Thyroid gland (tissue), 4 donors: ENCODE measurements around the gene CEP57L1. TPM values are rescaled to one million over a fixed set of nuclear protein-coding genes. Genes with fewer than 3 reads are reported as not detected.
"Not testable (repeated sequence)": the region's sequence is repeated elsewhere in the genome, so short reads cannot be mapped to it uniquely, and the experiment has no call there.

Source experiments
- DNase-seq, 2 donors: peaks; one replicate each; pipeline ENCODE4 v3.0.0-alpha.2; 2019
- H3K27ac ChIP-seq, 3 donors: fragments of 200-600 bp; sonication (generic); 1 replicate in 2 of 3; 2 replicates in 1 of 3; pipeline ENCODE4 v1.5.1; 2016 to 2019; ENCODE audit warnings: mild to moderate bottlenecking in 1 of 3, moderate library complexity in 1 of 3
- H3K27me3 ChIP-seq: fragments of 200-600 bp; sonication (generic); one replicate; pipeline ENCODE4 v1.5.1; 2019
- H3K36me3 ChIP-seq, 2 donors: fragments of 200-600 bp; sonication (generic); one replicate each; pipeline ENCODE4 v1.5.1; 2016 to 2019
- H3K4me1 ChIP-seq, 2 donors: fragments of 200-600 bp; sonication (generic); one replicate each; pipeline ENCODE4 v1.5.1; 2017 to 2019
- H3K4me3 ChIP-seq, 3 donors: fragments of 200-600 bp; sonication (generic); replicated peaks in 1 of 3; 1 replicate in 2 of 3; 2 replicates in 1 of 3; pipeline ENCODE4 v1.5.1; 2016; ENCODE audit warnings: mild to moderate bottlenecking in 1 of 3
- H3K9me3 ChIP-seq: fragments of 200-600 bp; sonication (generic); one replicate; pipeline ENCODE4 v1.5.1; 2017
- POLR2A ChIP-seq, 2 donors: fragments of 450-650 bp; IDR thresholded peaks; one replicate each; pipeline ENCODE4 v1.6.1; 2017; ENCODE audit warnings: antibody characterized with exemption in 2 of 2, mild to moderate bottlenecking in 2 of 2, moderate library complexity in 1 of 2
- whole genome bisulfite sequencing, 2 donors: methylation state at CpG; one replicate each; pipeline ENCODE4 v1.1.5; 2017; 5-methylcytosine and 5-hydroxymethylcytosine counted together
- intact Hi-C: fragments of 100-400 bp; cut with DNase I; formaldehyde crosslinking; loops from one replicate; pipeline ENCODE4 v1.15.1; 2023
- total RNA-seq, 4 donors: library from RNA; depleted of rRNA; stranded (reverse); fragments of >200 nt; gene quantifications; one replicate each; pipeline ENCODE4 v1.2.3, GENCODE V29; 2016
- TF ChIP-seq, protein P1 (sequence below), 6 experiments: fragments of 200-600 bp in 3 of 6; fragments of 450-650 bp in 3 of 6; sonication (generic) in 3 of 6; IDR thresholded peaks; one replicate each; pipeline ENCODE4 v1.5.1; 2016 to 2019; ENCODE audit warnings: antibody characterized with exemption in 6 of 6, mild to moderate bottlenecking in 2 of 6, inconsistent platforms in 1 of 6, moderate library complexity in 1 of 6

Gene CEP57L1
- total RNA-seq, 4 donors from 2014 or later, result 15.0 to 27.7 (median 19.5) TPM

DNA sequence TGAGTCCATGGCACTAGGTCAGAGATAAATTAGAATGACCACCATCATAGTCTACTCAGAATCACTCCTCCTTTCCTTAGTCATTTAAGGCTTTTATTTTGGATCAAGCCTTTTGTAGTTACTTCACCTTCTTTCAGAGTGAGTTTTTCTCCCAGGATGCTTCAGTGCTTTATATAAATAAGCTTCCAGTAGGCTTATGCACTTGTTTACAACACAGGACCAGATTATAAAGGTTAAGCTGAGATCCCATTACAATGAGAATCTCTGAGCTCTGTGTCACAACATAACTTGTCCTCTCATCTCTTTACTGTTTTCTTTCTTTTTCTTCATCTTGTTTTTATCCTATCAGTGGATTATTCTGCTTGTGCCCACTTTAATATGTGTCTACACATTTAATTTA lies 47.9 kb downstream of the CEP57L1 start:
- intact Hi-C loops, result no loop called here
- H3K27ac ChIP-seq, result no peak overlapping the region
- no peaks in the 10 kb centered on the region for H3K27me3 ChIP-seq
- H3K4me1 ChIP-seq, result no peaks in the 10 kb centered on the region
- no peak overlapping the region for H3K4me3 ChIP-seq
- DNase-seq, result no peak
- peaks cover 0 to 5% of the 10 kb centered on the region in 2 donors for H3K36me3 ChIP-seq
- no peaks in the 10 kb centered on the region for H3K9me3 ChIP-seq
- no peak for TF ChIP-seq POLR2A (IDR thresholded peaks at IDR 0.05)
- TF ChIP-seq, protein P1, sequence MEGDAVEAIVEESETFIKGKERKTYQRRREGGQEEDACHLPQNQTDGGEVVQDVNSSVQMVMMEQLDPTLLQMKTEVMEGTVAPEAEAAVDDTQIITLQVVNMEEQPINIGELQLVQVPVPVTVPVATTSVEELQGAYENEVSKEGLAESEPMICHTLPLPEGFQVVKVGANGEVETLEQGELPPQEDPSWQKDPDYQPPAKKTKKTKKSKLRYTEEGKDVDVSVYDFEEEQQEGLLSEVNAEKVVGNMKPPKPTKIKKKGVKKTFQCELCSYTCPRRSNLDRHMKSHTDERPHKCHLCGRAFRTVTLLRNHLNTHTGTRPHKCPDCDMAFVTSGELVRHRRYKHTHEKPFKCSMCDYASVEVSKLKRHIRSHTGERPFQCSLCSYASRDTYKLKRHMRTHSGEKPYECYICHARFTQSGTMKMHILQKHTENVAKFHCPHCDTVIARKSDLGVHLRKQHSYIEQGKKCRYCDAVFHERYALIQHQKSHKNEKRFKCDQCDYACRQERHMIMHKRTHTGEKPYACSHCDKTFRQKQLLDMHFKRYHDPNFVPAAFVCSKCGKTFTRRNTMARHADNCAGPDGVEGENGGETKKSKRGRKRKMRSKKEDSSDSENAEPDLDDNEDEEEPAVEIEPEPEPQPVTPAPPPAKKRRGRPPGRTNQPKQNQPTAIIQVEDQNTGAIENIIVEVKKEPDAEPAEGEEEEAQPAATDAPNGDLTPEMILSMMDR (IDR thresholded peaks at IDR 0.05), result no peak

DNA sequence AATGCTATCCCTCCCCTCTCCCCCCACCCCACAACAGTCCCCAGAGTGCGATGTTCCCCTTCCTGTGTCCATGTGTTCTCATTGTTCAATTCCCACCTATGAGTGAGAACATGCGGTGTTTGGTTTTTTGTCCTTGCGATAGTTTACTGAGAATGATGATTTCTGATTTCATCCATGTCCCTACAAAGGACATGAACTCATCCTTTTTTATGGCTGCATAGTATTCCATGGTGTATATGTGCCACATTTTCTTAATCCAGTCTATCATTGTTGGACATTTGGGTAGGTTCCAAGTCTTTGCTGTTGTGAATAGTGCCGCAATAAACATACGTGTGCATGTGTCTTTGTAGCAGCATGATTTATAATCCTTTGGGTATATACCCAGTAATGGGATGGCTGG lies 52.9 kb downstream of the CEP57L1 start:
- H3K4me1 ChIP-seq, H3K27ac ChIP-seq, intact Hi-C loops, H3K36me3 ChIP-seq, H3K9me3 ChIP-seq, H3K4me3 ChIP-seq, DNase-seq, H3K27me3 ChIP-seq: not testable (repeated sequence)
- 99 to 100% methylated on average over 4 to 5 of the region's 5 CpGs for WGBS, 2 donors

DNA sequence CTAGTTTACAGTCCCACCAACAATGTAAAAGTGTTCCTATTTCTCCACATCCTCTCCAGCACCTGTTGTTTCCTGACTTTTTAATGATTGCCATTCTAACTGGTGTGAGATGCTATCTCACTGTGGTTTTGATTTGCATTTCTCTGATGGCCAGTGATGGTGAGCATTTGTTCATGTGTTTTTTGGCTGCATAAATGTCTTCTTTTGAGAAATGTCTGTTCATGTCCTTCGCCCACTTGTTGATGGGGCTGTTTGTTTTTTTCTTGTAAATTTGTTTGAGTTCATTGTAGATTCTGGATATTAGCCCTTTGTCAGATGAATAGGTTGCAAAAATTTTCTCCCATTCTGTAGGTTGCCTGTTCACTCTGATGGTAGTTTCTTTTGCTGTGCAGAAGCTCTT lies 53.4 kb downstream of the CEP57L1 start:
- H3K27ac ChIP-seq, H3K36me3 ChIP-seq, intact Hi-C loops, H3K27me3 ChIP-seq, H3K9me3 ChIP-seq, H3K4me1 ChIP-seq, H3K4me3 ChIP-seq, DNase-seq: not testable (repeated sequence)
- WGBS, 2 donors, result 100% methylated on average over 1 of the region's 1 CpG

DNA sequence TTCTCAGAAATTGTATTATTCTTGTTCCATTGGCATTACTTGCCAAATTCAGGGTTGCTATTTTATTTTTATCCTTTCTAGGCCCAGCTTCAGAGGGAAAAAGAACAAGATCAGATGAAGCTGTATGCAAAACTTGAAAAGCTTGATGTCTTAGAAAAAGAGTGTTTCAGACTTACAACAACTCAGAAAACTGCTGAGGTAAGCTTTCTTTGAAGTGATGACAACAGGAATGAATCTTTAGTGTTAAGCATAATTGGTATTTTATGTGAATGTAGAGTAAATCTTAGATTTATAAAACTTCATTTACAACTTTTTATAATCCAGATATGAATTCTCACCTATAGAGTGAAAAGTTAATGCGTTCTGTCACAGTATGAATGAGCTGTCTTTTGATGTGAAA lies 58.4 kb downstream of the CEP57L1 start:
- intact Hi-C loops, result no loop called here
- Histone ChIP-seq H3K27me3 (no peaks in the 10 kb centered on the region), H3K36me3 (no peaks in the 10 kb centered on the region), H3K4me1 (no peaks in the 10 kb centered on the region), H3K4me3 (no peak overlapping the region), H3K27ac (no peak overlapping the region), H3K9me3 (no peaks in the 10 kb centered on the region)
- no peak for TF ChIP-seq POLR2A (IDR thresholded peaks at IDR 0.05)
- TF ChIP-seq, protein P1 (IDR thresholded peaks at IDR 0.05), result no peak
- DNase-seq, result no peak
- WGBS, 2 donors, result 96 to 98% methylated on average over 1 of the region's 1 CpG

DNA sequence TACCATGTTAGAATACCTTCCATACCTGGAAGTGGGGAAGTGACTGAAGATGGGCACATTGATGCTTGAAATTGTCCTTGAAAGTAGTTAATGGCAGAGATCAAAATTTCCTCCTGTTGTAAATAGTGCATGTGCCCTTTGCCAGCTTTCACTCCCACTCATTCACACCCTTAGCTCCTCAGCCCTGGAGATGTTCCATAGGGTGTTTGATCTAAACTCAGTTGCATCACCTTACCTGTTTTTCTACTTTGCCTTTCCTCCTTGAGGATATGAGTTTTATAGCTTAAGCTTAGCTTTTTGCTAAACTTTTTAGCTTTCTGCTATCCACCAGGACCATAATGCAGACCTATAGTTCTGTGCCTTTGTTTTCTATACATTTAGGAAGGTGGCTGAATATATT lies 69.0 kb downstream of the CEP57L1 start:
- intact Hi-C loops, result no loop called here

DNA sequence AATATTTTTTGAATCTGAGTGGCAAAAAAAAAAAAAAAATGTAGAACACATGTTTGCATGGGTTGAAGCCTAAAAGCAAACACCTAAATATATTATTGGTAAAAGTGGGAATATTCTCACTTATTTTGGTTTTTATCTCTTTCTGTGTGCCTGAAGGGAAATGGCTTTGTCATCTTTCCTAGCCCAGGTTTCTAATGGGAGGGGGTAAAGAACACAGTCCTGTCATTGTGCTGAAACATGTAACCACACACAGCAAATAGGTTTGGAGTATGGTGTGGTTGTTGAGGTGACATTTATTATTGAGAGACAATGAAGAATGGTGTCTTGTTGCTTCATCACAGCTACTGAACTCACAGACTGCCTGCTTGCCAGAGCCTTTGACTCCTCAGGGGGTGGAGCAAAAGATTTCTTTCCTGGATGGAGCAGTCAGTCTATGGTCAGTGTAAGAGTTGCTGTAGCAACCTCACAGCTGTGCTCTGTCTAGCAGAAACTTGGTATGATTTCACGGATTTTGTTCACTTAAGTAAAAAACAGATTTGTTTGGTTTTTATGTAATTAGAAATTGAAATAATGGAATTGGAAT lies 70.2 kb downstream of the CEP57L1 start:
- 39 to 42% methylated on average over 1 of the region's 1 CpG for WGBS, 2 donors
- Histone ChIP-seq H3K9me3 (no peaks in the 10 kb centered on the region), H3K4me3 (no peak overlapping the region), H3K36me3 (no peaks in the 10 kb centered on the region), H3K4me1 (no peaks in the 10 kb centered on the region), H3K27me3 (no peaks in the 10 kb centered on the region), H3K27ac (no peak overlapping the region)
- DNase-seq, result no peak
- TF ChIP-seq POLR2A (IDR thresholded peaks at IDR 0.05), result no peak
- TF ChIP-seq, protein P1 (IDR thresholded peaks at IDR 0.05), result no peak
- intact Hi-C loops, result no loop called here

More for the DNA sequence above, 69.0 kb downstream of the CEP57L1 start:
- DNase-seq, result no peak
- Histone ChIP-seq H3K27ac (no peak overlapping the region), H3K36me3 (peaks cover 0 to under 1% of the 10 kb centered on the region in 2 donors), H3K4me3 (no peak overlapping the region), H3K4me1 (no peaks in the 10 kb centered on the region), H3K9me3 (no peaks in the 10 kb centered on the region), H3K27me3 (no peaks in the 10 kb centered on the region)
- no peak for TF ChIP-seq POLR2A (IDR thresholded peaks at IDR 0.05)
- TF ChIP-seq, protein P1 (IDR thresholded peaks at IDR 0.05), result no peak
